OCI-M1 (cell line): ENCODE results near the gene BTNL2.

Source experiments
- DNase-seq: peaks from one replicate; lab custom pipeline; 2025; lab: John Stamatoyannopoulos, UW

Gene BTNL2

GRCh38 chr6:32415521-32416019 is 8.6 kb upstream of the BTNL2 start:
- peak; percentile 92 for DNase-seq

- DNase-seq, result peak; percentile 86
Measured at GRCh38 chr6:32413427-32414047, 6.6 kb upstream of the BTNL2 start.

DNA sequence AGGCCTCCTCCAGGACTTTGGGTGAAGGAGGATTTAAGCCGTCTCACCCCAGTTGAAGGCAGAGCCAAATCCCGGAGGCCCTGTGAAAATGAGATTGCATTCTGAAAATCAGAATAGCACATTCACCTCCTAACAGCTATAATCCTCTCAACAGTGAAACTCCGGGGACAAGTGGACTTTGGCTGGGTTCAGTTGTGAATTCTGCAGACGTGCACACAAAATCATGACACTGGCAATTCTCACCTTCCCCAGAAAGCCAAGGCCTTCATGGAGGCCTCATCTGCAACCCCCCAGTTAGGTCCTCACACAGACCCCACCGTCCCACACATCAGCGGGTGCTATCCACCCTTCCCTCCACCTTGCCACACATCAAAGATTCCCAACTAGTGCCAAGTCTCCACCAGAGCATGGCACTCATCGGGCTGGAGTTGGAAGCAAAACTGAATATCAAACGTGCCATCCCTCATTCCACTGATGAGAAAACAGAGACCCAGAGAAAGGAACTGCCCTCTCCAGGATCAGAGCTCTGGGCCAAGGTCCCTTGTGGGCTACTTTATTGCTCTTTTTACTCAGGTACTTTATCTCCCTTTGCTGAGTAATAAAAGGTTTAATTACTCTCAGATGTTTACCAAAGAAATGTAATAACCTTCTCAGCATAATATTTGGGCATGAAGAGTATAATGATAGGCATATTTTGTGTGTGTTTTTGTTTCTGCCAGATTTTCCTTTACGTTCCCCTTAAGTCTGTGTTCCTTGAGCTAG is 4.8 kb upstream of the BTNL2 start:
- no peak for DNase-seq

GRCh38 chr6:32410906-32411305 is 3.9 kb upstream of the BTNL2 start:
- DNase-seq, result no peak

DNA sequence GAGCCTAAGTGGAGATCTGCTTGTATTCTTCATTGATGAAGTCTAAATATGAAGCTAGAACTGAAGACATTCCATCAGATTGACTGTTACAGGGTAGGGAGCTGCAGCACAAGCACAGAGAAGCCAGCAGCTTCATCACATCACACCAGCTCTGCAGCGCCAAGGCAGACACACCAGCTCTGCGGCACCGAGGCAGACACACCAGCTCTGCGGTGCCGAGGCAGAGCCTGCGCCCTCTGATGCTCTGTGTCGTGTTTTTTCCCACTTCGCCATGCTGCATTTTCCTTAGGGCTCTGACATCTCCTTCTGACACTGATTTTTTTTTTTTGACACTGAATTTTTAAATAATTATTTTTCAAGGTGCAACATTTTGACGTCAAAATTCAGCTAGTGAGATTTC is 784 bp downstream of the BTNL2 start:
- no peak for DNase-seq

DNA sequence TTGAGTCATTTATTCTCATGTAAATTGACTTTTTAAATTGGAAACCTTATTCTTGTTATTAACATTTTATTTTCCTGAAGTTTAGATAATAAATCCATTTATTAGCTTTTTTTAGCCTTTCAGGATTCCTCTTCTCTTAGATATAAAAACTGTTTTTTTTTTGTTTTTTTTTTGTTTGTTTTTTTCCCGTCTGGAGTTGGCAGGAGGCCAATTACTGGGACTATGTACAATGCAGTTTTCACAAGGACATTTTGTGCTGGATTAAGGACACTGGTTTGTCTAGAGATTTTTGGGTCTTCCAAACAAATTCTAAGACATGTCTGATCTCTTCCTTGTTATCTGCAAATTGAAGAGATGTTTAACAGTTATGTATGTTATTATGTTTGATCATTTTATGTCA is 1.3 kb downstream of the BTNL2 start:
- no peak for DNase-seq

DNA sequence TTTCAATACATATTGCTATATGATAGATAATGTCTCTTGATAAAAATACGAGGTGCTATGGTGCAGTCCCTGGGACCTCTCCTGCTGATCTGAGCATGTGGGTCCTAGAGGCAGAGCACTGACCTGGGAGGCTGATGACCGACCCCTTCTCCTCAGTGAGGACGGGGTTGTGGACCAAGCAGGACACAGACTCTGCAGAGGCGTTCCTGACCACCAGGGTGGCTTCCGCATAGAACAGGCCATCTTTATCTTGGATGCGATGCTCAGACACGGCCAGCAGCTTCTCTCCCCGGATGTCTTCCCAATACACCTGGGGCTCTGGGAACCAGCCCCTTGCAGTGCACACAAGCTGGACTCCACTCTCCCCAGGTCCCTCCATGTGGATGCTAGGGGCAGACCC is 4.2 kb downstream of the BTNL2 start:
- DNase-seq, result no peak

DNA sequence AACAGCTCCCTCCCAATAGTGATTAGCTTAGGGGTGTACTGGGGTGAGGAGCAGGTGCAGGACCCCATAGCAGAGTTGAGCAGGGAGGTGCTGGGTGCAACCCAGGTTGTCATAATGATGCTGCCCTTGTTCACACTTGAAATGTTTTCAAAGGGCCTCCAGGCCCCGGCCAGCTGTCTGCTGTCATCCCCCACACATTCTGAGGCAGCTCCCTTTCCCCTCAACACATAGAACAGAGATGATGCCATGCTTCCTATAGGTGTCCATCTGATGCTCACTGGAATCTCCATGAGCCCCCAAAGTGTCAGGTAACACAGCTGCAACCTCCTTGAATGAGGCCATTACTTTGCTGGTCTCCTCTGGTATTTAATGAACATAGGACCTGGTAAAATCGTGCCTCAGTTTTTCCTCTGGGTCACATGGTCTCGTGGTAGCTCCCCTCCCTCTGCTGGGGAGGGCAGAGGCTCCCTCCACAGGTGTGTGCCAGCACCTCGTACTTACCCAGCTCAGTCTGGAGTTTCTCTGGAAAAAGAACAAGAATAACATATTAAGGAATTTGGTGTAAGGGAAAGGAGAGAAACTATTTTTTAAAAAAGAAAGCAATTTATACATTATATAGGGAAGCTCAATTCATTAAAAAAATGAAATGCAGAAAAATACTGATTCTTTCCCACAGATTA is 5.6 kb downstream of the BTNL2 start:
- DNase-seq, result no peak

DNA sequence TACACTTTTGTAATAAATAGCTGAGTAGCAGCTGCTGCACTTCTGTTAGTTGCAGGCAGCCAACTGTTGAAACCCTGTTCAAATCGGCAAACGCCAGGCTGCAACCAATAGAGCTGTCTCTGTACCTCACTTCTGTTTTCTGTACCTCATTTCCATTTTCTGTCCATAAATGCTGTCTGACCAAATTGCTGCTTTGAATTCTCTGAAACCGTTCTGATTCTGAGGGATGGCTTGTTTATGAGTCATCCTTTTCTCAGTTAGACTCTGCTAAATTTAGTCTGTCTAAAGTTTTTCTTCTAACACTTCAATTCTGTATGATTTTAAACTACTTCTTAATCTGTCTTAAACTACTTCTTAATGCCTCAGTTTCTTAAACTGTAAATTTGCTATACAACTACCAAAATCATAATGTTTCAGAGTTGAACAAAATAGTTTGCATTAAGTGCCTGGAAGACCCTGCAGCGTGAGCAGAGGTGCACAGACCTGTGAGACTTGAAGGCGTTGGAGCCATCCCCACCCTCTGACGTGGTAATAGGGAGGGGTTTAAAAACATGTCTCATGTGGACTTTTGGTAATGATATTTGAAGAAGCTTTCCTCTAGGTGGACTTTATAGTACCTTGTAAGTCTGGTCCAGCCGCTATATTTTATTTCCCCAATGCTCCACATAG is 9.6 kb downstream of the BTNL2 start:
- DNase-seq, result no peak

DNA sequence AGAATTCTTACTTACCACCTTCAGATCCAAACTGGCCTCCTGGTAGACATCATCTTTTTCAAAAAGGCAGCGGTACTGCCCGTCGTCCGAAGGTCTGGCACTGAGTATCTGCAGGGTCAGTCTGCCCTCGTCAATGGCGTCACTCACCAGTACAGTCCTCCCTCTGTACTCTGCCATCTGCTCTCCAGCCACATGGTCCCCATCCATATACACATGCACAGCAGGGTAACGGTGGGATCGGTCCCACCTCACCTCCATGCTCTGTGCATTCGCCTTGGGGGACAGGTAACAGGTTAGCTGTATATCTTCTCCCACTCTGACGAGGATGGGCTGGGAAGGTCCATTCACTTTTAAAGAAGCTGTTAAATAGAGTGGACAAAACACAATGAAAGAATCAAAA is 11.0 kb downstream of the BTNL2 start:
- no peak for DNase-seq

- peak; percentile 63 for DNase-seq
Measured at GRCh38 chr6:32393665-32394420, 13.1 kb downstream of the BTNL2 start.

- DNase-seq, result no peak
Measured at GRCh38 chr6:32391505-32391904, 15.5 kb downstream of the BTNL2 start.

DNA sequence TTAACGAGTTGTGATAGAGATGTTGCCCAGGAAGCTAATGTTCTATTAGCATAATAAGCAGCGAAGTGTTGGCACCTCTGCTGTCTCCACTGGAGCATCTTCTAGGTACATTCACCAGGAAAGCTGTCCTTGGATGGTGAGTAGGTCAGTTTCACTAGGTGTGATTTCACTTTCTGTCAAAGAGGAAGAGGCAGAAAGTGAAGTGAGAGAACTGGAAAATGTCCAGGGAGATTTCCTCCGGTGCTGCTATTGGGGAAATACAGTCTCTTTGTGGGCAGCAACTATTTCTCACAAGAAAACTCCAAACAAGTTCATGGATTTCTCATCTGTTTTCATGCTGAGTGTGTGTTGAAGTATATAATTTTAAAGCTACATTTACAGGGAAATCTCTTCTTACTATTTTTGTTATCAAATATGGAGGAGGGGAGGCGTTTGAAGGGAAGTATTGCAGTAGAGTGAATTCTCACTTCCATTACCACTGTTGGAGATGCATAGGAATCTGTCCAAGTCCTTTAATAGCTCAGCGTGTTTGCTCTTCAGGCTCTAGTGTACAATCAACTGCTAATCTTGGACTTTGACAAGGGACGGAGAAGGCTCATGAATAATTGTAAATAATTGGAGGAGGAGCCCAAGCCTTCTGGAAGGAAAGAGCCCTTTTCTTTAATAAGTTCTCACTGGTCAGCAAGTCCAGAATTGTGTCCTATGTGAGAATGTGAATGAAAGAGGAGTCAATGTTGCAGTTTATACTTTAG is 19.2 kb downstream of the BTNL2 start:
- DNase-seq, result no peak

GRCh38 chr6:32386040-32386439 is 20.9 kb downstream of the BTNL2 start:
- DNase-seq, result no peak

DNA sequence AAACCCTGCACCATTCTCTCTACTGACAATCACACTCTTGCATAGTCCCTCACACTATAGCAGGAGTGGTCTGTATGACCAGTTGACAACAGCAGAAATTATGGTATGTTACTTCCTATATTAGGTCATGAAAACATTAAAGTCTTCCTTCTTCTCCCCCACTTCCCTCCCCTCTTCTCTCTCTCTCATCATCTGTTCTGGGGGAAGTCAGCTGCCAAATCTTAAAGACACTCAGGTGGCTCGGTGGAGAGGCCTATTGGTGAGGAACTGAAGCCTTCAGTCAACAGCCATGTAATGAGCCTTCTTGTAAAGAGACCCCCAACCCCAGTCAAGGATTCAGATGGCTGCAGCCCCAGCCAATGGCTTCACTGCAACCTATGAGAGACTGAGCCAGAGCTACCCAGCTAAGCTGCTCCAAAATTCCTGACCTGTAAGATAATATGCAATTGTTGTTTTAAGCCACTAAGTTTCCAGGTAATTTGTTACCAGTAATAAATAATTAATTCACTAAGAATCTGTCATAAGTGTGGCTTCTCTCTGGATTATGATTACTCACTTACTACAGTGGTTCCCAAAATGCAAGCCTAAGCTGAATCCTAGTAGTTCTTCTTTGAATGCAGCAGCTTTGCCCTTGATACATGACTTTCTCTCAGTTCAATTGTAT is 24.1 kb downstream of the BTNL2 start:
- no peak for DNase-seq

GRCh38 chr6:32379545-32379944 is 27.4 kb downstream of the BTNL2 start:
- DNase-seq, result no peak

GRCh38 chr6:32375739-32376529 is 31.0 kb downstream of the BTNL2 start:
- DNase-seq, result no peak

DNA sequence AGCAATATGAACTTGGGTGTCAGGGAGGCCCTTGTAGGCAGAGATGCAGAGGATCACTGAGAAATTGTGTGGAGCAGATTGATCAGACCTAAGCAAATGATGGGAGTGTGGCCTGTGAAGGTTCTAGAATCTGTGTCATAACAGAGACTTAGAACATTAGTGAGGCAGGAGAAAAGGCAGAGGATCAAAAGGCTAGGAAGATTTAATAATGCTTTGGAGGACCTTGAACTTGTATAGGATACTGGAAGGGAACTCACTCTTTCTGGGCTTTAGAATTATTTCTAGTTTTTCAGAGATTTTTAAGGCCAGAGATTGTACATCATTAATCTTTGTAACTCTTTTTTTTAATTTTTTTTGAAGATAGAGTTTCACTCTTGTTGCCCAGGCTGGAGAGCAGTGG is 35.2 kb downstream of the BTNL2 start, which contains the start of gene TSBP1:
Gene TSBP1 (minus strand): TSS at position 101 of the 400 bp plus-strand sequence. CDS start 197 bp downstream, outside the sequence.
- DNase-seq, result no peak

GRCh38 chr6:32371229-32371628 is 35.8 kb downstream of the BTNL2 start:
- DNase-seq, result no peak

DNA sequence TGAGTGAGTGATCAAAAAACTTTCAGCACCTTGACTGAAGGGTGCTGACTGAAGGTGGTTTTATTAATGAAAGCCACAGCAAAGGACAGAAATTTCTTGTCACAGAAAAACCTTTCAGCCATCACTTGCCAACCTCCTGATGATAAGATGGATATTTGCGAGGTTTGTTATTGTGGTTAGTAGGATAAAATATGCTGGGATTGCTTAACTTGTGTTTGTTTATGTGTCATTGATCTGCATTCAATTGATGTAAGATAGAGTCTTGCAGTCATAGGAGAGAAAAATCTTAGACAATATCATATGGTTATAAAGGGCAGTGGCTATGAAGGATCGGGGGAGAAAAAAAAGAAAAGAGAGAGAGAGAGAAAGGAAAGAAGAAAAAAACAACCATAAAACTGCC is 36.5 kb downstream of the BTNL2 start:
- no peak for DNase-seq
